Measurements from ENCODE around the gene FKBP6.
"Not testable (repeated sequence)": the region's sequence is repeated elsewhere in the genome, so short reads cannot be mapped to it uniquely, and the experiment has no call there.

Gene FKBP6

DNA sequence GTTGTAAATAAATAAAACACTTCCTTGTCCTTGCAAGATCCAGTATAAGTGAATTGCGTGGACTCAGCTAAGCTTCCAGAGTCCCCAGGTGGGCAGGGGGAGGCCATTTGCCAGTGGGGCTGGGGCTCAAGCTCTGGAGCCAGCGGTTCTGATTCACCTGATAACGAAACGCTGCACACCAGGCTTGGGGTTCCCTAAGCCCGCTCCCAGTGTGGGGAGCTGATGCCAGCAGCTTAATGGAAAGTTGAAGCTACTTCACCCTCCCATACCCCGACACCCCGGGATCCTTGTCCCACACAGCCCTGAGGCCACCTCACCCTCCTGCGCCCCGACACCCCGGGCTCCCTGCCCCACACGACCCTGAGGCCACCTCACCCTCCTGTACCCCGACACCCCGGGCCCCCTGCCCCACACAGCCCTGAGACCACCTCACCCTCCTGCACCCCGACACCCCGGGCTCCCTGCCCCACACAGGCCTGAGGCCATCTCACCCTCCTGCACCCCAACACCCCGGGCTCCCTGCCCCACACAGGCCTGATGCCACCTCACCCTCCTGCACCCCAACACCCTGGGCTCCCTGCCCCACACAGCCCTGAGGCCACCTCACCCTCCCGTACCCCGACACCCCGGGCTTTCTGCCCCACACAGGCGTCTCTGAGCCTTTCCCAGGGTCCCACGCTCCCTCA lies 30.8 kb downstream of the FKBP6 start:
- no peak for DNase-seq

DNA sequence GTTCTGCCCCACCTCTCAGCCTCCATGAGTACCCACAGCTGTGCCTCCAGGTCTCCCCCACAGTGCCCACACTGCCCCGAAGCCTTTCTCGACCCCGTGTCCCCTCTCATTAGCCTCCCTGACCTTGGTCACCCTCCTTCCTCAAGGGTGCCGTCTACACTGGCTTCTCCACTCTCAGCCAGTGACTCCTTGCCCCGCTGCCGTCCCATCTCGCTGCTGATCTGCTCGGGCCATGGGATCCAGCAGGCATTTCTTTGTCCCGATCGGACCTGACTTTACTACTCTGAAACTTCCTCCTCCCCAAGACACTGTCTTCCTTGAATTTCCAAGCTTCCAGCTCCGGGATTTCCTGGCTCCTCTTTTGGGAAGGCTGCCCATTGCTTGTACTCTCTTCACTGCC lies 31.3 kb downstream of the FKBP6 start:
- no peak for DNase-seq

DNA sequence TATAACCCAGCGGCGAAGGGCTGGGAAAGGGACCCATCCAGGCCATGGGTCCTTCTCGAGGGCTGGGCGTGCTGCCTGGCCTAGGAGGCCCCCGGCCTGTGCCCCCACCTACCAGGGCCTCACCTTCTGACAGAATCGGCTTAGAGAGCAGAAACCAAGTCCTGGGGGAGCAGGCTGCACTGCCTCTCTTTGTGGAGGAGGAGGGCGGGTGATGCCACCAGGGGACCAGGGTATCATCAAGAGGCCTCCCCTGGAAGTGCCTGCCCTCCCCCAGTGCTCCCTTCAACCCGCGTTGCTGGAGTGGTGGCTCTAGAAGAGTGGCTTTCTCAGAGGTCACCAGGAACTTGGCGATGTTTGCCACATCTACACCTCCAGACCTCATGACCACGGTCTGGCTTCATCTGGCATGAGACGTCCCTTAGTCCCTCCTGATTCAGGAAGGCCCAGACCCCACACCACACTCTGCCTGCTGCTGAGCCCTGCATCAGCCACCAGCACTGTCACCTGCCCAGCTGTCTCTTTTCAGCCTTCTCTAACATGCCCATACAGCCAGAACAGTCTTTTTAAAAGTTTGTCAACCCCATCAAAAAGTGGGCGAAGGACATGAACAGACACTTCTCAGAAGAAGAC lies 31.9 kb downstream of the FKBP6 start:
- DNase-seq: no peak

DNA sequence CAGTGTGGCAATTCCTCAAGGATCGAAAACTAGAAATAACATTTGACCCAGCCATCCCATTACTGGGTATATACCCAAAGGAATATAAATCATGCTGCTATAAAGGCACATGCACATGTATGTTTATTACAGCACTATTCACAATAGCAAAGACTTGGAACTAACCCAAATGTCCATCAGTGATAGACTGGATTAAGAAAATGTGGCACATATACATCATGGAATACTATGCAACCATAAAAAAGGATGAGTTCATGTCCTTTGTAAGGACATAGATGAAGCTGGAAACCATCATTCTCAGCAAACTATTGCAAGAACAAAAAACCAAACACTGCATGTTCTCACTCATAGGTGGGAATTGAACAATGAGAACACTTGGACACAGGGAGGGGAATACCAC lies 32.6 kb downstream of the FKBP6 start:
- not testable (repeated sequence) for DNase-seq

DNA sequence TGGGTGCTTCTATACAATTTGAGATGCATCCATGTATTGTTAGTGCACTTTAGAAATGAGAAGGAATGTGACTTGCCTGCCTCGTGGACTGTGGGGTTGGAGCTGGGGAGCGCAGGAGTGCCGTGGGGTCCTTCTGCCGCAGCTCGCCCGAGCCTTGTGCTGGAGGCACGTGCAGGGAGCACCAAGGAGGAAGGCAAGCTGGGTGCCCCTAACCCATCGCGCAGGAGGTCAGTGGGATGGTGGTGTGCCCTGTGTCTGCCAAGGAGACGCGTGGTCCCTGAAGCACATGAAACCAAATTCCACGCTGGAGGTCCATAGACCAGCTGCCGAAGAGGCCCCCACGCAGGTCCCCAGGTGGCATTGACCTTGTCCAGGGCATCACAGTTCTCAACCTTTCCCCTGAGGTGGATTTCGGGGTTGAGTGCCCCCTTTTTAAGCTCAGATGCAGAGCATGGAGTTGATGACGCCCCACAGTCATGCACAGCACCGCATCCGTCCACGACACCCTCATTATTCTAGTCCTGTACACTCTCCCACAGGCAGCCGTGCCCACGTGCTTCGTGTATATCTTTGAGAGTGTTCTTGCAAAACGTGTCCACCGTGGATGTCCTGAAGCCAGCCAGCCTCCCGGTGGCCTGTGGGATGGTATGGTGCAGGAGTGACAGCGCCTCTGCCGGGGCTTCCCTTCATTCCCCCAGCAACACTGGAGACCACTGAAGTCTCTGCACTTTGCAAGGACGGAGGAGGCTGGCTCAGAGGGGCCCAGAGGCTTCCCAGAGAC lies 35.5 kb downstream of the FKBP6 start:
- no peak for DNase-seq

DNA sequence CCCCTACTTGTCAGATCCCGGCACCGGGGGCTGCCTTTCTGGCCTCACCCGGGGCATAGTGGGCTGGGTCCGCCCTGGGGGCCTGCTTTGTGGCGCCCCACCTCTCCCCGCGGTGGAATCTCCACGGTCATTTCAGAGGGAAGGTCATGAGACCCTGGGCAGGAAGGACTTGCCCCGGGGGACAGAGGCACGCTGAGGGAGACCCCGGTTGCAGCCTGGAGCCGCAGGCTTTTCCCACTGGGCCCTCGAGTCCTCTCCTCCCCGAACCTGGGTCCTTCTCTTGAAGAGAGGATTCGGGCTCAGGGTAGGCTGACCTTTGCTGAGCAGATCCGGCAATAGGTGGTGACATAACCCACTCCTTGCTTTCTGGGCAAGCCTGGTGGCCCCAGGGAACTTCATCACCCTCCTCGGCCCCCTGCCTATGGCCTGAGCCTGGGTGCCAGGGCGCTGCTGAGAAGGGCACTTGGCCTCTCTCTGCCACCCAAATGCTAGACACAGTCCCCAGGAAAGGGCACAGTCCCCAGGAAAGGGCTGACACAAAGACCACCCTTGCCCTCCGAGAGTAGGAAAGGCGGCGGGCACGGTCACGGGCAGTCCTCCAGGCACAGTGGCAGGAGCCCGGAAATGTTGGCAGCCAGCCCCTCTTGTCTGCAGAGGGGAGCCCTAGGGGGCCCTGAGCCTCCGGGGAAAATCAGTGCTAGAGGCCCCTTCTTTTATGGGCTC lies 36.2 kb downstream of the FKBP6 start:
- DNase-seq: no peak

DNA sequence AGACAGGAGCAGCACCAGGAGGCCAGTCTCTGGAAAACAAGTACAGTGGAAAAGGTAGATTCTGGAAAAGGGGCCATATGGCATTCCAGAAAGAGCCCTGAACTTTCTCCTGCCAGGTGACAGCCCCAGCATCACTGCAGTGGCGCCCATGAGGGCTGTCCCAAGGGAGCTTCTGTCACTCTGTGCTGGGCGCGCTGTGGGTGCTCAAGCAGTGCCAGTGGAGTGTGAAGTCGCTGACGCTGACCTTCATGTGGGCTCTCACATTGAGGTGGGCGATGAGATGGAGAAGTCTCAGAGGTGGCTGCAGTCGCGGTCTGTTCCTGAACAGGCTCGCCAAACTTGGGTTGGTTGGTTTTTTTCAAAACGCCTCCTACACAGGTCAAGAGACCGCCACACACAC lies 38.2 kb downstream of the FKBP6 start:
- no peak for DNase-seq

DNA sequence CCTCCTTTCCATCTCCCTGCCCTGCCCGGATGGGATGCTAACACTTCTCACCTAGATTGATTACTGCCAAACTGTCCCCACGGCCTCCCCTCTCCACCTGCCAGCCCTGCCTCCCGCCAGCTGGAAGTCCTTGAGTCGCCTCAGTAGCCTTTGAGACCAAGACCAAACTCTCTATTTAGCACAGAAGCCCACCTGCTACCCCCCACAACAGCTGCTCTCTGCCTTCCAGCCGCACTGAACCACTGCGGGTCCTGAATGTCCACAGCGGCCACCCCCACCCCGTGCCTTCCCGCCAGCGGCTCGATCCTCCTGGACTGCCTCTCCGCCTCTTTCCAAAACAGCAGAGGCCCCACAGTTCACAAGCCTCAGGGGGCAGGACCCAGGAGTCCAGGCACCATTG lies 39.0 kb downstream of the FKBP6 start:
- no peak for DNase-seq

DNA sequence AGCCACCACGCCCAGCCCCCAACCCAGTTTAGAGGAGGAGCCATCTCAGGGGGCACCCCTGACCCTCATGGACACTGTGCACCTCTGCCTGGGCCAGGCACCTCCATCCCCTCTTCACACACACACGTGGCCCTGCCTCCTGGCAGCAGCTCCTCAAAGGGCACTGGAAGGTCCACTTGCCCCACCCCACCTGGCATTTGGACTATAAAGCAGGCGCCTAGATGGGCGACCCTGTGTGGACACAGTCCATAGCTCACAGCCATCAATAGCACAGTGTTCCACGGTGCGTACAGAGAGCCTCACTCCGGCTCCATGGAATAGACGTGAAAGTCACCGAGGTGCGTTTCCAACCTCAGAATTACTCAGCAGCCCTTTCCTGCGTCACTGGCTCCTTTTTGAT lies 41.0 kb downstream of the FKBP6 start:
- no peak for DNase-seq

DNA sequence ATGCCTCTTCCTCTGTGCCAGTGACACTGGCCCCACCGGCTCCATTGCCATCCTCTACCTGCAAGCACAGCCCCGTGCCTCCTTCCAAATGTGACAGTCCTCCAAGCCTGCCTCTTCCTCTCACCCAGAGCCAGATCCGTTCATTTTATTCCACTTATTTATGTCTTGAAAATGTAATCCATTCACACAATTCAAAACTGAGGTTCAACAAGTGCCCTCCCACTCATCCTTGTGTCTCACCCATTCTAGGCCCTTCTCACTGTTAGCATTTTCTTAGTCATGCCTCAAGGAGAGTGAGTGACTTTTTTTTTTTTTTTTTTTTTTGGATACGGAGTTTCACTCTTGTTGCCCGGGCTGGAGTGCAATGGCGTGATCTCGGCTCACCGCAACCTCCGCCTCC lies 41.7 kb downstream of the FKBP6 start:
- DNase-seq: no peak

DNA sequence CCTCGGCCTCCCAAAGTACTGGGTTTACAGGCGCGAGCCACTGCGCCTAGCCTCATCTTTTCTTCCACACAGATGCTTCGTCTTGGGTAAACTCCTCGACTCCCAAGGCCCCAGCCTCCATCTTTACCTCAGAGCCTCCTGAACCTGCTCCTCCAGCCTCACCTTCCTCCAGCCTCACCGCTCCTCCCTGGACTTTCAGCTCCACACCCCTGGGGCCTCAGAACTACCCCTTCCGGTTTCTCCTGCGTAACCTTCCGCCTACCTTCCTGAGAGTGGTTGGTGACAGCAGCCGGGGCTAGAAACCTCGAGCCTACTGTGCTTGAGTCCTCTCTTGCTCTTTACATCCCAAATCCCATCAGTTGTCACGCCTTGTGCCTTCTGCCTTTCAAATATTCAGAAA lies 45.8 kb downstream of the FKBP6 start:
- no peak for DNase-seq

DNA sequence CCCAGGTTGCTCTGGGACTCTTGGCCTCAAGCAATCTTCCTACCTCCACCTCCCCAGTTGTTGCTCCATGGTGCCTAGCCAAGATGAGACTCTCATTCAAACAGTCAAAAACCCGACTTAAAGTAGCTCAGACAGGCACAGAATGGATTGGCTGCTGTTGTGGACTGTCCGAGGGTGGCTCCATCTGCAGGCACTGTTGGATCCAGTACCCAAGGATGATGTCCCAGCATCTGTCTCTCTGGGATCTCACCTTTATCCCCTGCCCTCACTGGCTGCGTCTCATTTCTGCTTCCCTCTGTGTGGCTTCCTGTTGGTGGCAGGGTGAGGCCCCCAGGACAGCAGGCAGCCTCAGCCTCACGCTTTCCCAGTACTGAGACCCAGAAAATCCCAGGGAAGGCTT lies 48.3 kb downstream of the FKBP6 start:
- not testable (repeated sequence) for DNase-seq

DNA sequence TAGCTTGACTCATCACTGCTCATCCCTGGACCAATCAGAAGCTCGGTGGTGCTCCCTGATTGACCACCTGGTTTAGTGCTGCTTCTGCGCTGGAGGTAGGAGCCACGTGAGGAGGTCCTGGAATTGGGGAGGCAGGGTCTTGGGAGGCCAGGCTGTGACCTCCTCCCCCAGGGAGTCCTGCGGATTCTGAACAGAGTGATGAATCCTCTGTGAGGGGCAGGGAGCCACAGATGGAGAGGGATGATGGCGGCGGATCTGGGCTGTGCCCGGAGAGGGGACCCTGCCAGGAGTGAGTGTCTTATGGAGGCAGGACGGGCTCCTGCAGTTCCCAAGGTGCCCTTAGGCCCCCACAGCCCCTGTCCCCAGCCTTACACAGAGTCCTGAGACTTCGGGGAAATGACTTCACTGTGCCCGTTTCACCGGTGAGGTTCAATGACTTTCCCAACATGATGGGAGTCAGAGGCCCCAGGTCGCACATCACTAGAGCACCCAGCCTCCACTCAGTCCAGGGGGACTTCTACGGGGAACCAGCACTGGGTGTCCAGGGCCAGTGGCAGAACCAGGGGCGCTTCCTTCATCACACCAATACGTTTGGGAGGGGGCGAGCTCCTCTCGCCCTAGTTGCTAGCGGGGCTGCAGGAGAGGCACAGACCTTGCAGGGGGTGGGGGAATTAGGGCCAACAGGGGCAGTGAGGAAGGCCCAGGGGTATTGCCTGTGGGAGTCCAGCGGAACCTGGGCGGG lies 48.9 kb downstream of the FKBP6 start:
- no peak for DNase-seq

DNA sequence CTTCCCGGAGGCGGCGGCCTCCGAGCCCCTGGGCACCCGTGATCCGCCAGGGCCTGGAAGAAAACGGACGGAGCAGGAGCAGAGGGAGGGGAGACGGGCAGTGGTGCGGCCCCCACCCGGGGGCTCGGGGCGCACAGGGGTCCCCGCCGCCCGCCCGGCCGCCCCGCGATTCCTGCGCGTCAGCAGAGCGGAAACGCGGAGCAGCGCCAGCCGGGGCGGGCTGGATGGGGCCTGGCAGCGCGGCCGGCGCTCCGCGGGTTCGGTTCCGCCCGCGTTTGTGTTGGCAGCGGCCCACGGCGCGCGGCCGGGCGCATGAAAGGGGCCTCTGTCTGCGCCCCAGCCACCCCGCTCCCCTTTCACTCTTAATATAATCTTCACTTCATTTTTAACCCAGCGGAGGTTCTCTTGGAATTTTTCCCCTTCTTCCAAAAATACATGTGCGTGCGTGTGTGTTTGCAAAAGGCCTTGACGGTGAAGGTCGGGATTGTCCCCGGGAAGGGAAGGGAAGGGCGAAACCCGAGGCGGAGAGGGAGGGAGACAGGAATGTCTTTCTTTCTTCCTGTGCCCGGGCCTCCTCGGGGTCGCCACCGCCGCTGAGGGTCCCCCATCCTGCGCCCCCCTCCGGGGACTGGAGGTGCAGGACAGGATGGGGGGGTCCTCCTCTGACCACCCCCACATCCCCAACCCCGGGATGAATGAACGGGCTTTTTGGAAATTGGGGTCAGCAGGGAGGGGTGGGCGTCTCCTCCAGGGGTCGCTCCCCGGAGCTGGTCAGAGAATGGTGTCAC lies 49.6 kb downstream of the FKBP6 start:
- DNase-seq: not testable (repeated sequence)

DNA sequence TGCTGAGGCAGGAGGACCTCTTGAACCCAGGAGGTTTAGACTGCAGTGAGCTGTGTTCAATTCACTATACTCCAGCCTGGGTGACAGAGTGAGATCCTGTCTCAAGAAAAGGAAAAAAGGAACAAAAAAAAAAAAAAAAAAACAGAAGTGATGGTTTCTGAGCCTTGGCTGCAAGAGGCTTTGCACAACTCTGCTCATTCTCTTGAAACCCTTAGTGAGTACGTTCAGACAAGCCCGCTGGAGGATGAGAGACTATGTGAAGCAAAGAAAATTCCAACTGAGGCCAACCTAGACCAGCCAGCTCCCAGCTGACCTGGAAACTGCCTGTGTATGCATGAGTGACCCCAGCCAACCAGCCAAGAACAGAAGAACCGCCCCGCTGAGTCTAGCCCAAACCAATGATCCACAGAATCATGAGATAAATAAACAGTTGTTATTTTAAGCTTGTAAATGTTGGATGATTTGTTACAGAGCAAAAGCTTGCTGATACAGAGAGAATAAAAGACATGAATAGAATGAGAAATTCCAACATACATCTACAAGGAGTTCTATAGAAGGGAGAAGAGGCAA lies 55.1 kb downstream of the FKBP6 start:
- DNase-seq: no peak

DNA sequence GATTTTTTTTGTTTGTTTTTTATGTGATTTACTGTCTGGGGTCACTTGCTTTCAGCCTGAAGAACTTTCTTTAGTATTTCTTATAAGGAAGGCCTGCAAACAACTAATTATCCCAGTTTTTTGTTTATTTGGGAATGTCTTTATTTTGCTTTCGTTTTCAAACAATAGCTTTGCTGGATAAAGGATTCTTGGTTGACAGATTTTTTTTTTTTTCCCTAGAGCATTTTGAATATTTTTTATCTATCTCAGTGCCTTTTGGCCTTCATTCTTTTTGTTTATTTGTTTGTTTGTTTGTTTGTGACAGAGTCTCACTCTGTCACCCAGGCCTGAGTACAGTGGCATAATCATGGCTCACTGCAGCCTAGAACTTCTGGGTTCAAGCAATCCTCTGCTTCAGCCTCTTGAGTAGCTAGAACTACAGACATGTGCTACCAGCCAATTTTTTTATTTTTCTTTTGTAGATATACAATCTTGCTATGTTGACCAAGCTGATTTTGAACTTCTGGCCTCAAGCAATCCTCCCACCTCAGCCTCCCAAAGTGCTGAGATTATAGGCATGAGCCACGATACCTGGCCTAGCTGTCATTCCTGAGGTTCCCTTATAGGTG lies 59.4 kb downstream of the FKBP6 start:
- DNase-seq: no peak

DNA sequence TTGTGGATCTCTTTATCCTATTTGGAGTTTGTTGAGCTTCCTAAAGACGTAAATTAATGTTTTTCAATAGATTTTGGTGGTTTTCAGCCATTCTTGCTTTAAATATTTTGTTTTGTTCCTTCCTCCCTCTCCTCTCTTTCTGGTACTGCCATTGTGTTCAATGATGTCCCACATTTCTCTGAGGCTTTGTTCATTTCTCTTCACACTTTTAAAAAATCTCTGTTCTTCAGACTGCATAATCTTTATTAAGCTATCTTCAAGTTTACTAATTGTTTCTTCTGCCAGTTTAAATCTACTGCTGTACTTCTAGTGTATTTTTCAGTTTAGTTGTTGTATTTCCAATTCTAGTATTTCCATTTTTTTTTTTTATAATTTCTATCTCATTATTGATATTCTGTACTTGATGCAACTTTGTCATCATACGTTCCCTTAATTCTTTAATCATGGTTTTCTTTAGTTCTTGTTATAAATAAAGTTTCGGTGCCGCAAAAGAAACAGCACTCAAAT lies 60.0 kb downstream of the FKBP6 start:
- DNase-seq: no peak

DNA sequence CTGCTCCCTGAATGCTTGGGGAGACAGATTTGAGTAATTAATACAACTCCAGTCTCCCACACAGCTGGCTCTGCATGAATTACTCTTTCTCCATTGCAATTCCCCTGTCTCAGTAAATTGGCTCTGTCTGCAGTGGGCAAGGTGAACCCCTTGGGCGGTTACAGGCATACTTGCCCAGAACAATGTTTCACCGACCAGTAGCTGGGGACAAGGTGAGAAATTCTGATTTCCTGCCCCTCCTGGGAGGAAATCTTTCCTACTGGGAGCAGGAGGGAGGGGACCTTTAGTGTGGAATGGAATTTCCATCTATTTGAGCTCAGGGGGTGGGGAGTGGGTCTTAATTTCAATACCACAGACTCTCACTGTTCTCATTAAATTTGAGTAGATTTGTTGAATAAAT lies 63.4 kb downstream of the FKBP6 start:
- DNase-seq: no peak

DNA sequence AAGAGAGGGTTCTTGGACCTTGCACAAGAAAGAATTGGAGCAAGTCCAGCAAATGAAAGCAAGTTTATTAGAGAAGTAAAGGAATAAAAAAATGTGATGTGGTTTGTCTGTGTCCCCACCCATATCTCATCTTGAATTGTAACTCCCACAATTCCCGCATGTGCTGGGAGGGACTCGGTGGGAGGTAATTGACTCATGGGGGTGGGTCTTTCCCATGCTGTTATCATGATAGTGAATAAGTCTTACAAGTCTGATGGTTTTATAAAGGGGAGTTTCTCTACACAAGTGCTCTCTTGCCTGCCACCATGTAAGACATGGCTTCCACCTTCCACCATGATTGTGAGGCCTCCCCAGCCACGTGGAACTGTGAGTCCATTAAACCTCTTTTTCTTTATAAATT lies 66.5 kb downstream of the FKBP6 start:
- no peak for DNase-seq

DNA sequence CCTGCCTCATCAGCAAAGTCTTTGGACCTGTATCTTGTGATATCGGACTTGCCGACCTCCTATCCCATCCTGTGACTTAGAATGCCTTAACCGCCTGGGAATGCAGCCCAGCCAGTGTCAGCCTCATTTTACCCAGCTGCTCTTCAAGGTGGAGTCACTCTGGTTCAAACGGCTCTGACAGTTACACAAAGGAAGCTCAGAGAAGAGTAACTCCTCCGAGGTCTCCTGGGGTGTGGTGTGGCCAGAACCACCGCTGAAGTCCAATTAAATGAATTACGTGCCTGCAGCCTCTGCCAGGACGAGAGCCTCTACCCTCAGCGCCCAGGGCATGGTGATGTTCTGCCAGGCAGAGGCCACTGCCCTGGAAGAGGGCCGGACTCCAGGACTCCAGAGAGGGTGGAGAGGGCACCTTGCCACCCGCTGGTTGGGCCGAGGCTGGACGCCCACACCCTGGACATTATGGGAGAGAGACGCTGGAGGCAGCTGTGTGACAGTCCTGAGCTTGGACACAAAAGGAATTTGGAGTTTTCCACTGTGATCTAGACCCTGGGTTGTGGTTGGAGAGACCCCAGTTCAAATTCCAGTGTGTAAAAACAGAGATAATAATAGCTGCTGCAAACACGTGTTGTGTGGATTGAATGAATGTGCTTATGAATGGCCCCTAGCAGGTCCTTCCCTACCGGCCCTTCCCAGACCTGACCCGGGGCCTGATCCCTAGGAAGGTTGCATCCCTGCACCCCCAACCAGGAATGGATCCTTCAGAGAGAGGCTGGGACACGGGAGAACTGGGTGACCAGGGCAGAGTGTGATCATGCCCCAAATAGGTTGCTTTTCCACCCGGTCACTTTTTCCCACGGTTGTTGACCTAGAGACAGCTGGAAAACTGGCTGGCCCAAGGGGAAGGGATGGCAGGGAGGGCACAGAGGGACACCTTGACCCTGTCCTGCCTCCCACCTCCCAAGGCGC lies 67.9 kb downstream of the FKBP6 start:
- DNase-seq: no peak
